ENCODE results near the gene THAP11.

DNA sequence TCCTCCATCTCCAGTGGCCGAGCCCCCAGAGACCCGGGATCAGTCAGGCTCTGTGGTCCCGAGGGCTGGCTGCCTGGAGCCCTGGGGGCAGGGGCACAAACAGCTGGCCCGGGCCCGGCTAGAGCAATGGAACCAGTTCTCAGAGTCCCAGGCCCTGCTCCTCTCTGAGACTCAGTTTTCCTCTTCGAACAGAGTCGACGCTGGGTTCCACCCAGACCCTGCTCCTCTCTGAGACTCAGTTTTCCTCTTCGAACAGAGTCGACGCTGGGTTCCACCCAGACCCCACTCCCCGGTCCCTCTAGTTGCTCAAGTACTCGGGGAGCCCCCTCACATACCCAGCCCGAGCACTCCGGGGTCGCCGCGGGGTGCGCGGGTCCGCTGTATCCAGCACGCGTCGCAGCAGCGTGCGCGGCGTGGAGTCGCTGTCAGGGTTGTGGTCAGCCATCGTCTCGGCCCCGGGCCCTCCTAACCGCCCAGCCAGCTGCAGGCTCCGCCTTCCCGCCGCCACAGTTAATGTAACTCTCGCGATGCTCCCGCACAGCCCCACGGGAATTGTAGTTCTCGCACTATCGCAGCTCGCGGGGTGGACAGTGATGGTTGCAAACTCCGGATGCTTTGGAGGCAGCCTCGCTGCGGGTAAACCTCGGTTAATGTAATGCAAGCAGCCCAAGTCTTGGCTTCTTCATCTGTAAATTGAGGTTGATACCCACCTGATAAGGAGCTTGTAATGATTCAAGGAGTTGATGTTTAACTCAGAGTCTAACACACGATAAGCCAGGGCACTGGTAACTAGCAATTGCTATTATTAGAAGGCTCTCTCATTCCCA, 8.5 kb upstream of the THAP11 start:
- TF ChIP-seq POLR2AphosphoS5 (IDR thresholded peaks at IDR 0.05; ENCODE audit: low read depth, low read length) = peak; percentile 85
- TF ChIP-seq POLR2A (IDR thresholded peaks at IDR 0.05; ENCODE audit: low read depth, low read length) = peak; percentile 90
- TF ChIP-seq PAX5 (IDR thresholded peaks at IDR 0.05; ENCODE audit: insufficient read depth, low read length, severe bottlenecking) = no peak
- peak; percentile 88 for TF ChIP-seq POU2F2 (IDR thresholded peaks at IDR 0.05; ENCODE audit: low read depth, low read length)
- peak; percentile 99 for TF ChIP-seq TAF1 (IDR thresholded peaks at IDR 0.05; ENCODE audit: low read depth, low read length)
- no peak for TF ChIP-seq SPI1 (IDR thresholded peaks at IDR 0.05; ENCODE audit: low read depth, low read length)
